HG02938 (cell line): ENCODE measurements around the gene FANCD2.
"Not testable (repeated sequence)": the region's sequence is repeated elsewhere in the genome, so short reads cannot be mapped to it uniquely, and the experiment has no call there.

Source experiments
- ATAC-seq: cut with Tn5 transposase; IDR thresholded peaks from one replicate; pipeline ENCODE4 v1.9.1; 2021; ENCODE audit warnings: mild to moderate bottlenecking, moderate library complexity; ENCODE audit not compliant: unreplicated experiment

Gene FANCD2

DNA sequence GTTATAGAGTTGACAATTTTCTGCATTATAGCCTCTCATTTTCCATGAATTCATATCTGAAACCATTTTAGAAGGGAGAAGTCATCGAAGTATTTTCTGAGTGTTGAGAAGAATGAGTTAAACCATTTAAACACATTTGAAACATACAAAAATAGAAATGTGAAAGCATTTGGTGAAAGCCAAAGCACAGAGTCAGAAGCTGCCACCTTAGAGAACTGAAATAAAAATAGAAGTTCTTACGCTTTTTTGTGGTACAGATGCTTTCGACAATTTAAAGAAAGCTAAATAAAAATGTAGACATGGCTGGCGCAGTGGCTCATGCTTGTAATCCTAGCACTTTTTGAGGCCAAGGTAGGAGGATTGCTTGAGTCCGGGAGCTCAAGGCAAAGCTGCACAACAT is 72.8 kb downstream of the FANCD2 start:
- ATAC-seq = no peak

DNA sequence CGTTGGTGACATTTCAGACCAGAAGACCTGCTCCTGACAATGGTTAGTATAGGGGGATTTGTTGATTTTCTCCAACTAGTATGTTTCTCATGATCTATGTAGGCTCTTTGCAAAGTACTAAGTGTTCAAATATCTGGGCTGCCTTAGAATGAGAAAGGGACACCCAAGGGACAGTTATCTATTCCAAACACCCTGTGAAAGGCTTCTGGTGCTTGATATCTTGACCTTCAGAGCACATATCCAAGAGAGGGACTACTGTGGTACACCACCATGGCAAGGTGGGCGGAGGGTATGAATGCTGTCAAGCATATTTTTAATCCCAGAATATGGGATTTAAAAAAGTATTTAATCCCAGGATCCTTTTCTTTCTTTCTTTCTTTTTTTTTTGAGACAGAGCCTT is 80.7 kb downstream of the FANCD2 start:
- ATAC-seq = no peak

DNA sequence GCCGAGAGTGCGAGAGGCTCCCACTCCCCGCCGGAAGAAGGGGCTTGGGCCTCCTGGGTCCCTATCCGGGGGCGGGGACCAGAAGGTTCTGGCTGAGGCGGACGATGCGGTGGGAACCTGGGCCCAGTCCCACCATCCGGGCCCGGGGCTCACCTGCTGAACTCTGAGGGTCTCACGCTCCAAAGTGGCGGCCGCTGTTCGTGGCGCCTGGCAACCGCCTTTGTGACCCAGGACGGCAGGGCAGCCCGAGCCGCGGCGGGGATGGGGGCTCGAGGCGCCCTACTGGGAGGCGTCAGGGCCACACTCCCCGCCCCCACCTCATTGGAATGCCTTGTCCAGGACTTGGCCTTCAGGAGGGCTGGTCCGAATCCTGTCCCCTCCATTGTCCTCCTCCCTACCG is 81.9 kb downstream of the FANCD2 start, which contains the start of gene FANCD2OS:
Gene FANCD2OS, minus strand, starts transcription at position 165 of the 400 bp plus-strand sequence. CDS start 3,481 bp downstream, outside the sequence.
- ATAC-seq = no peak

DNA sequence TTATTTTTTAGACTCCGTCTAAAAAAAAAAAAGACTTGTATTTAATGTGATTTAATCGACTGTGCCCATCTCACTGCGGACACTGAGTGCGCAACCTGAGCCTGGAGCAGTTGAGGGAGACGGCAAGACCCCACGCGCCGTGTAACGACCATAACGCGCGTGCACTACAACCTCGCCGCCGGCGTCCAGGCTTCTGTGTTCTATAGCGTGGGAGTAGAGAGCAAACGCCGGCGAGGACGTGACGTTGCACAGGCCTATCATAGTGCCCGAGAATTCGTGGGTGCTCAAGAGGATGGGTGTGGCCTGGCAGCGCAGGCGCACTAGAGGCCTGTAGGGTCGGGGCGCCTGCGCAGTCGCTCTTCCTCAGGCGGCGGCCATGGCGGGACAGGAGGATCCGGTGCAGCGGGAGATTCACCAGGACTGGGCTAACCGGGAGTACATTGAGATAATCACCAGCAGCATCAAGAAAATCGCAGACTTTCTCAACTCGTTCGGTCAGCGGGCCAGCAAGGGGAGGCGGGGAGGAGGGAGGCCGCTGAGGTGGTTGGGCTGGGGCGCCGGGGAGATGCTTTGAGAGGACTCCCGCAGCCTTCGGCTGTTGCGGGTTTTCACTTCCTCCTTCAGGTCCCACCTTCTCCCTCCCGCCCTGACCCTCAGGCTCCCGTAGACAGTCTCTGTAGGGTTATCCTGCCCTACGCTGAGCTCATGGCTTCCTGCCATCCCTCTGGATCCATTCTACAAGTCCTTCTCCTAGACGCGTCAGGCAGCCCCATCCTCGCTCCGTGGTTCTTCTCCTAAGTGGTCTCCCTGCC is 89.3 kb downstream of the FANCD2 start, which contains the start of gene BRK1:
Gene BRK1, plus strand, starts transcription at position 350 of the 812 bp plus-strand sequence. Its CDS starts 27 bp downstream, at position 377.
- ATAC-seq = peak; percentile 96

DNA sequence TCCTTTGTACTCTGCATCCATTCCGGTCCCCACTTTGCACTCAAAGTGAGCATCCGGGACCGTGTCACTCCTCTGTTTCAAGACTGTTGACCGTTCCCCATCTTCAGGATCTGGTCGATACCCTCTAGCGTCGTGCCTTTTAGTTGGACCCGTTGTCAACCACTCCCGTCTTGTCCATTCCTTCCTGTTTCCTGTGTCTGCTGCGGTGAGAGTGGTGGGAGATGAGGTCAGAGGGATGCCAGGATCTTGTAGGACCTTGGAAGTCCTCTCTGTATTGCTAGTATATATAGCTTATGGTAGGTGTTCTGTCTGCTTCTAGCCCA is 89.9 kb downstream of the FANCD2 start:
- ATAC-seq = peak; percentile 26

DNA sequence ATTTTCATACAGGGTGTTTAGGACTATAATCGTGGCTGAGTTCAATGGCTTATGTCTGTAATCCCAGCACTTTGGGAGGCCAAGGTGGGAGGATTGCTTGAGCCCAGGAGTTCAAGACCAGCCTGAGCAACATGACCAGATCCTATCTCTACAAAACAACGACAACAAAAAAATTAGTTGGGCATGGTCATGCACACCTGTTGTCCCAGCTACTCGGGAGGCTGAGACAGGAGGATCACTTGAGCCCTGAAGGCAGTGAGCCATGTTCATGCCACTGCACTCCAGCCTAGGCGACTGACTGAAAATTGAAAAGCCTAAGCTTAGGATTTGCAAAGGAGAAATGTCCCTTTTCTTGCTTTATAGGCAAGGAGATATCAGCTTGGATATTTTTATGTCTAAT is 90.7 kb downstream of the FANCD2 start:
- ATAC-seq = no peak

DNA sequence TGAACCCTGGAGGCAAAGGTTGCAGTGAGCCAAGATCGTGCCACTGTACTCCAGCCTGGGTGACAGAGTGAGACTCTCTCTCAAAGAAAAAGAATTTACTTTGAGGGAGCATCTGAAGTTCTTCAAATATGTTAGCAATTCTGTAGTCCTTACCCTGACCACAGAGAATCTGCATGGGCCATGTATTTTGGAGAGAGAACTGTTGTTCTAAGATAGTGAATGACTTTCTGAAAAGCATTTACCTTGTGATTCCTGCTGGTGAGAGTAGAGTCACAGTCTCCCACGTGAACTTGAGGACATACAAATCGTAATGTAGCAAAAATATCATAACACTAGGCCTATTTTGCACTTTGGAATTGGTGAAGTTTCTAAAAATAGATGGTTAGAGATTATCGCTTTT is 93.1 kb downstream of the FANCD2 start:
- ATAC-seq = no peak

DNA sequence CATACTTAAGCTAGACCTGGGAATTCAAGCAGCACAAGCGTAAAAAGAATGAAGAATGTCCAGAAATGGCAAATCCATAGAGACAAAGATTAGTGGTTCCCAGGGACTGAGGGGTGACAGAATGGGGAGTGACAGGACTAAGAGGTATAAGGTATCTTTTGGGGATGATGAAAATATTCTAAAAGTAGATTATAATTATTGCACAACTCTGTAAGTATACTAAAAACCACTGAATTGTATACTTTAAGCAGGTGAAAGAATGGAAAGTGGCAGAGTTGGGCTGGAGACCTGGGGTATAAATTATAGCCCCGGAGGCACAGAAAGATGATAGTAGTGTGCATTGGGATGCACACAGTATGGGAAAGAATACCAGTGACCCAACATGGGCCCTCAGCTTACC is 94.8 kb downstream of the FANCD2 start:
- ATAC-seq = no peak

DNA sequence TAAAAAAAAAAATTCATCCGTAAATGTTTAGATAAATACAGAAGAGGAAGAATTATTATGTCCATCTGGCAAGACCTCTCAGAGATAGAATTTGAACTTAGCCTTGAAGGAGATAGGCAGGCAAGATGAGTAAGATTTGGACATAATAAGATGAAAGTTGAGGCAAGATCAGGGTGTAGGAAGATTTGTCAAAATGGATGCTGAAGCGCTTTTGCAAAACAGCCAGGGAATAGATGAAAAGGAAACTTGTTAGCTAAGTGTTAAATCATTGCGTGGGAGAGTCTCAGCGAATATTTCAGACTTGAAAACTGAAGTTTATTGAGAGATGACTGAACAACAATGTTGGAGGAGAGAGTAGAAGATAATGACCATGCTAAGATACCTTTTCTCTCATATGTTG is 96.5 kb downstream of the FANCD2 start:
- ATAC-seq = no peak

DNA sequence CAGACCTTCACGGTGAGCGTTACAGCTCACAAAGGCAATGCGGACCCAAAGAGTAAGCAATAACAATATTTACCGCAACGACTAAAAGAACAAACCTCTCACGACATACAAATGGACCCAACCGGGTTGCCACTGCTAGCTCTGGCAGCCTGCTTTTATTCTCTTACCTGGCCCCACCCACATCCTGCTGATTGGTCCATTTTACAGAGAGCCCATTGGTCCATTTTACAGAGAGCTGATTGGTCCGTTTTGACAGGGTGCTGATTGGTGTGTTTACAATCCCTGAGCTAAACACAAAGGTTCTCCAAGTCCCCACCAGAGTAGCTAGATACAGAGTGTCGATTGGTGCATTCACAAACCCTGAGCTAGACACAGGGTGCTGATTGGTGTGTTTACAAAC is 109.6 kb downstream of the FANCD2 start:
- not testable (repeated sequence) for ATAC-seq

DNA sequence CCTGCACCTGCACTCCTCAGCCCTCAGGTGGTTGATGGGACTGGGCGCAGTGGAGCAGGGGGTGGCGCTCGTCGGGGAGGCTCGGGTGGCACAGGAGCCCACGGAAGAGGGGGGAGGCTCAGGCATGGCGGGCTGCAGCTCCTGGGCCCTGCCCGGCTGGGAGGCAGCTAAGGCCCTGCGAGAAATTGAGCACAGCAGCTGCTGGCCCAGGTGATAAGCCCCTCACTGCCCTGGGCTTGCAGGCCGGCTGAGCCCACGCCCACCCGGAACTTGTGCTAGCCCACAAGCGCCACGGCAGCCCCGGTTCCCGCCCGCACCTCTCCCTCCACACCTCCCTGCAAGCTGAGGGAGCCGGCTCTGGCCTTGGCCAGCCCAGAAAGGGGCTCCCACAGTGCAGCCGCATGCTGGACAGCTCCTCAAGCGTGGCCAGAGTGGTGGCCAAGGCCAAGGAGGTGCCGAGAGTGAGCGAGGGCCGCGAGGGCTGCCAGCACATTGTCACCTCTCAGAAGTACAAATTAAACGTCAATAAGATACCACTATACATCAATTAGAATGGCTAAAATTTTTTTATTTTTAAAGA is 110.3 kb downstream of the FANCD2 start:
- no peak for ATAC-seq

DNA sequence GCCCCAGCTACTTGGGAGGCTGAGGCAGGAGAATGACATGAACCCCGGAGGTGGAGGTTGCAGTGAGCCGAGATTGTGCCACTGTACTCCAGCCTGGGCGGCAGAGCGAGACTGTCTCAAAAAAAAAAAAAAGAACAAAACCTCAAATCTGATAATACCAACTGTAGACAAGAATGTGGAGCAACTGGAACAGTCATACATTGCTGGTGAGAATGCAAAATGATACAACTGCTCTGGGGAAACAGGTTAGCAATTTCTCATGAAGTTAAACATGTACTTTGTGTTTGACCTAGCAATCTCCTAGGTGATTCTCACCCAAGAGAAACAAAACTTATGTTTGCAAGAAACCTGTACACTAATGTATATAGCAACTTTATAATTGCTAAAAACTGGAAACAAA is 110.9 kb downstream of the FANCD2 start:
- ATAC-seq = no peak

DNA sequence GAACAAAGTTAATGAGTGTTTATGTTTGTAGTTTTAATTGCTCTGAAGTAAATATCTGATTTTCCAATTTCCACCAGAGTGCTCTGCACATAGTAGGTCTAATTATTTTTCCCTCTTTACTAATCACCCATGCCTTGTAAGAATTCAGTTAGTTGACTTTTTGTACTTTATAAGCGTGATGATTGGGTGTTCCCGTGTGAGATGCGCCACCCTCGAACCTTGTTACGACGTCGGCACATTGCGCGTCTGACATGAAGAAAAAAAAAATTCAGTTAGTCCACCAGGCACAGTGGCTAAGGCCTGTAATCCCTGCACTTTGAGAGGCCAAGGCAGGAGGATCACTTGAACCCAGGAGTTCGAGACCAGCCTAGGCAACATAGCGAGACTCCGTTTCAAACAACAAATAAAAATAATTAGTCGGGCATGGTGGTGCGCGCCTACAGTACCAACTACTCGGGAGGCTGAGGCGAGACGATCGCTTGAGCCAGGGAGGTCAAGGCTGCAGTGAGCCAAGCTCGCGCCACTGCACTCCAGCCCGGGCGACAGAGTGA is 114.8 kb downstream of the FANCD2 start:
- no peak for ATAC-seq

DNA sequence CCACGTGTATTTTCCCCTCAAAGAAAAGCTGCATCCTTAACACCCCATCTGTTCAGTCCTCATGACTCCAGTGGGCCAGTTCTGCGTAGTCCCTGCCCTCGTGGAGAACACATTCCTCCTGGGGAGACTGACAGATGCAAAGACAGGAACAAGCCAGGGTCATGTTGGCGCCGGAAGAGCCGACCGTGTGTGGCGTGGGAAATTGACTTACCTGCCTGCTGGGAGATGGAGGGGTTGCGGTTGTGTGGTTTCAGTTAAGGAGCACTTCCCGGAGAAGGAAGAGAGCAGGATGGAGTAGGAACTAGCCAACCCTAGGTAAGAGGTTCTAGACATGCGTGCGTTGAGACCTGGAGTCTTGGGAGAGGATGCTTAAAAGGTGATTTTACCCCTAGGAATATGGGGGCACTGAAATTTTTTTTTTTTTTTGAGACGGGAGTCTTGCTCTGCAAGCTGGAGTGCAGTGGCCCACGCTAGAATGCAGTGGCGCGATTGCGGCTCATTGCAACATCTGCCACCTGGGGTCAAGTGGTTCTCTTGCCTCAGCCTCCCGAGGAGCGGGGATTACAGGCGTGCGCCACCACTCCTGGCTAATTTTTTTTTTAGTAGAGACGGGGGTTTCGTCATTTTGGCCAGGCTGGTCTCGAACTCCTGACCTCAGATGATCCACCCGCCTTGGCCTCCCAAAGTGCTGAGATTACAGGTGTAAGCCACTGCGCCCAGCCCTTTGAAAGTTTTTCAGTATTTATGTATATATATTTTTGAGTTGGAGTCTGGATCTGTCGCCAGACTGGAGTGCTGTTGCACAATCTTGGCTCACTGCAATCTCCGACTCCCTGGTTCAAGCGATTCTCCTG is 116.7 kb downstream of the FANCD2 start:
- ATAC-seq = no peak

DNA sequence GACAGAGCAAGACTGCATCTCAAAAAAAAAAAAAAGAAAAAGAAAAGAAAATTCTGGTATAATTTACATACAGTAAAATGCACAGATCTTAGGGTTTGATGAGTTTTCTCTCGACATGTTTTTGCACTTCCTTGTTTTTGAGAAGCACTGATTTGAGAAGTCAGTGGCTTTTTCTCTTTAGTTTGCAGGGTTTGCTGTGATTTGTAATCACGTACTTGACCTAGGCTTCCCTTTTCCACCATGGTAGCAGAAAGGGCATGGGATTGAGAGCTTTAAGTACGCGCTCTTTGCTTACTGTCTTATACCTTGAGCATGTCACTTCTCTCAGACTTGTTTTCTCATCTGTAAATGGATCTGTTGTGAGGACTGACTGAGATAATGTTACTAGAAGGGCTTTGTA is 119.4 kb downstream of the FANCD2 start:
- ATAC-seq = no peak

DNA sequence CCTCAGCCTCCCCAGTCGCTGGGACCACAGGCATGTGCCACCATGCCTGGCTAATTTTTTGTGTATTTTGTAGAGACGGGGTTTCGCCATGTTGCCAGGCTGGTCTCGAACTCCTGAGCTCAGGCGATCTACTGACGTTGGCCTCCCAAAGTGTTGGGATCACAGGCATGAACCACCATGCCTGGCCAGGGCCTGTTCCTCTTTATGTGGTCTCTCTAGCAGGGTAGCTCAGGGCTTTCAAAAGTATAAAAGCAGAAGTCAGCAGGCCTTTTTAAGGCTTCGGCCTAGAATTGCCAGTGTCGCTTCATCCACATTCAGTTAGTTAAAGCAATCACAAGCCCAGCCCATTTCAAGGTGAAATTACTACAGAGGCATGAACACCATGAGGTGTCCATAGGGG is 123.0 kb downstream of the FANCD2 start:
- no peak for ATAC-seq

DNA sequence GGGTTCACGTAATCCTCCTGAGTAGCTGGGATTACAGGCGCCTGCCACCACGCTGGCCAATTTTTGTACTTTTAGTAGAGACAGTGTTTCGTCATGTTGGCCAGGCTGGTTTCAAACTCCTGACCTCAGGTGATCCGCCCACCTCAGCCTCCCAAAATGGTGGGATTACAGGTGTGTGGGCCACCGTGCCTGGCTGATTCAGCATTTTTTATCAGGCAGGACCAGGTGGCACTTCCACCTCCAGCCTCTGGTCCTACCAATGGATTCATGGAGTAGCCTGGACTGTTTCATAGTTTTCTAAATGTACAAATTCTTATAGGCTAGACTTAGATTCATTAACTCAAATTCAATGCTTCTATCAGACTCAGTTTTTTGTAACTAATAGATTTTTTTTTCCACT is 124.8 kb downstream of the FANCD2 start:
- ATAC-seq = no peak
